GM18511 (cell line): ENCODE measurements around the gene ZFAND6.
"Not testable (repeated sequence)": the region's sequence is repeated elsewhere in the genome, so short reads cannot be mapped to it uniquely, and the experiment has no call there.

Experiments
- ATAC-seq: cut with Tn5 transposase; IDR thresholded peaks from one replicate; pipeline ENCODE4 v1.9.1; 2021; ENCODE audit warnings: mild to moderate bottlenecking, moderate library complexity; ENCODE audit not compliant: unreplicated experiment

ZFAND6 gene

GRCh38 chr15:80058851-80059785, at the start of gene ZFAND6:
ZFAND6 (plus strand) TSS chr15:80059676; CDS start chr15:80120345, 60,669 bp downstream.
- peak; percentile 75 for ATAC-seq

DNA sequence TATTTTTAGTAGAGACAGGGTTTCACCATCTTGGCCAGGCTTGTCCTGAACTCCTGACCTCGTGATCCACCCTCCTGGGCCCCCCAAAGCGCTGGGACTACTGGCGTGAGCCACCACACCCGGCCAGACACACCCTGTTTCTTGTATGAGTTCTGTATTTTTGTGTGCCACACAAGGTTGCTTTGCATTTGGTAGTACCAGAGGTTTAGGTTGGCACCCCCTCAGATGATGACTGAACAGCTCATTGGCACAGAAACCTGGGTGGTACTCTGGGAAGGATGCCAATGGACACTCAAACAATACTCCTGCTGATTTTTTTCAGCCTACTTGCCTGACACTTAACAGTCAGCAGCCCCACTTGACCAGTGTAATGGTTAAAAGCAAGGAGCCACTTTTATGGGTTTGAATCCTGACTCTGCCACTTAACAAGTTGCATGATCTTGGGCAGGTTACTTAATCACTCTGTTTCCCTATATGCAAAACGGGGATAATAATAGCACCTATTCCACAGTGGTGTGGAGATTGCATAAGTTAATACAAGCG, 49.3 kb upstream of the ZFAND6 start:
- peak; percentile 51 for ATAC-seq

- ATAC-seq: peak; percentile 45
Measured at GRCh38 chr15:80011041-80011523, 48.4 kb upstream of the ZFAND6 start.

GRCh38 chr15:80011596-80011995, 47.9 kb upstream of the ZFAND6 start:
- ATAC-seq: no peak

DNA sequence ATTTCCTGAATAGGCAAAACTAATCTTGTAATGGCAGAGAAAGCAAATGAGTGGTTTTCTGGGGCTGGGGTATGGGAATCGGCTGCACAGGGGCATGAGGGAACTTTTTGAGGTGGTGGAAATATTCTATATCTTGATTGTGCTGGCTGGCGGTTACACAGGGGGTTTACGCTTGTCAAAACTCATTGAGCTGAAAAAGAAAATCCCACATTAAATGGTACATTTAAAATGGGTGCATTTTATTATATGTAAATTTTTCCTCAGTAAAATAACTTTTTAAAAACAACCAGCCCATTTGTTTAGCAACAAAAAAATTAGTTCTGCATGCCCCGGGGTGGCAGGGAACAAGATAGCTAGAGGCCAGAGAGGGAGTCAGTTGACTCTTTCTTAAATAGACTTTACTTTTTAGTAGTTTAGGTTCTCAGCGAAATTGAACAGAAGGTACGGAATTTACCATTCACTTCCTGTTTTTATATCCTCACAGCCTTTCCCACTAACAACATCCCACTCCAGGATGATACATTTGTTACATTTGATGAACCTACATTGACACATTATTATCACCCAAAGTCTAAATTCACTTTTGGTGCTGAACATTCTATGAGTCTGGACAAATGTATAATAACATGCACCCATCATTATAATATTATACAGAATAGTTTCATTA, 47.3 kb upstream of the ZFAND6 start:
- ATAC-seq: no peak

GRCh38 chr15:80014186-80014585, 45.3 kb upstream of the ZFAND6 start:
- not testable (repeated sequence) for ATAC-seq

- no peak for ATAC-seq
Measured at GRCh38 chr15:80015156-80015555, 44.3 kb upstream of the ZFAND6 start.

DNA sequence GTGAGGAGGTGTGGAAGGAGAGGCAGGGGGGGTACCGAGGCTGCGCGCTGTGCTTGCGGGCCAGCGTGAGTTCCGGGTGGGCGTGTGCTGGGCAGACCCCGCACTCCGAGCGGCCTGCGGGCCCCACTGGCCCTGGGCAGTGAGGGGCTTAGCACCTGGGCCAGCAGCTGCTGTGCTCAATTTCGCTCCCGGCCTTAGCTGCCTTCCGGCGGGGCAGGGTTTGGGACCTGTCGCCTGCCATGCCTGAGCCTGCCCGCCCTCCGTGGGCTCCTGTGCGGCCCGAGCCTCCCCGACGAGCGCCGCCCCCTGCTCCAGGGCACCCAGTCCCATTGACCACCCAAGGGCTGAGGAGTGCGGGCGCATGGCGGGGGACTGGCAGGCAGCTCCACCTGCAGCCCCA, 43.0 kb upstream of the ZFAND6 start:
- ATAC-seq: not testable (repeated sequence)

DNA sequence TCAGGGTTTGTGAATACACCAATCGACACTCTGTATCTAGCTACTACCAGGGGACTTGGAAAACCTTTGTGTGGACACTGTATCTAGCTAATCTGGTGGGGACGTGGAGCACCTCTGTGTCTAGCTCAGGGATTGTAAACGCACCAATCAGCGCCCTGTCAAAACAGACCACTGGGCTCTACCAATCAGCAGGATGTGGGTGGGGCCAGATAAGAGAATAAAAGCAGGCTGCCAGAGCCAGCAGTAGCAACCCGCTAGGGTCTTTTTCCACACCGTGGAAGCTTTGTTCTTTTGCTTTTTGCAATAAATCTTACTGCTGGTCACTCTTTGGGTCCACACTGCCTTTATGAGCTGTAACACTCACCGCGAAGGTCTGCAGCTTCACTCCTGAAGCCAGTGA, 42.3 kb upstream of the ZFAND6 start:
- not testable (repeated sequence) for ATAC-seq

DNA sequence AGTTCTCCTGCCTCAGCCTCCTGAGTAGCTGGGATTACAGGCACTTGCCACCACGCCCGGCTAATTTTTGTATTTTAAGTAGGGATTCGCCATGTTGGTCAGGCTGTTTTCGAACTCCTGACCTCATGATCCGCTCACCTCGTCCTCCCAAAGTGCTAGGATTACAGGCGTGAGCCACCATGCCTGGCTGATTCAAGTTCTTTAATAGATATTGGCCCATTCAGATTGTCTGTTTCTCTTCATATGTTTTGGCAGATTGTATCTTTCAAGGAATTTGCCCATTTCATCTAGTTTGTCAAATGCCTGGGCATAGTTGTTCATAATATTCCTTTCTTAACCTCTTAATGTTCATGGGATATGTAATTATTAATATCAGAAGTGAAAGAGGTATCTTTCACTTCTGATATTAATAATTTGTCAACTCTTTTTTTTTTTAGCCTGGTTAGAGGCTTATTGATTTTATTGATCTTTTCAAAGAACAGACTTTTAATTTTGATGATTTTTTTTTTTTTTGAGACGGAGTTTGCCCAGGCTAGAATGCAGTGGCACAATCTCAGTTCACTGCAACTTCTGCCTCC, 40.2 kb upstream of the ZFAND6 start:
- peak; percentile 16 for ATAC-seq

DNA sequence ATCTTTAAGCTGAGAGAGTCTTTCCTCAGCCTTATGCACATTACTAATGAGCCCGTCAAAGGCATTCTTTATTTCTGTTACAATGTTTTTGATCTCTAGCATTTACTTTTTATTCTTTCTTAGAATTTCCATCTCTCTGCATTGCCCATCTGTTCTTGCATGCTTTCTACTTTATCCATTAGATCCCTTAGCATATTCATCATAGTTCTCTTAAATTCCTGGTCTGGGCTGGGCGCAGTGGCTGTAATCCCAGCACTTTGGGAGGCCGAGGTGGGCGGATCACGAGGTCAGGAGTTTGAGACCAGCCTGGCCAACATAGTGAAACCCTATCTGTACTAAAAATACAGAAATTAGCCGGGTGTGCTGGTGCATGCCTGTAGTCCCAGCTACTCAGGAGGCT, 39.3 kb upstream of the ZFAND6 start:
- not testable (repeated sequence) for ATAC-seq

- no peak for ATAC-seq
Measured at GRCh38 chr15:80020731-80021130, 38.7 kb upstream of the ZFAND6 start.

- no peak for ATAC-seq
Measured at GRCh38 chr15:80026310-80026709, 33.2 kb upstream of the ZFAND6 start.

DNA sequence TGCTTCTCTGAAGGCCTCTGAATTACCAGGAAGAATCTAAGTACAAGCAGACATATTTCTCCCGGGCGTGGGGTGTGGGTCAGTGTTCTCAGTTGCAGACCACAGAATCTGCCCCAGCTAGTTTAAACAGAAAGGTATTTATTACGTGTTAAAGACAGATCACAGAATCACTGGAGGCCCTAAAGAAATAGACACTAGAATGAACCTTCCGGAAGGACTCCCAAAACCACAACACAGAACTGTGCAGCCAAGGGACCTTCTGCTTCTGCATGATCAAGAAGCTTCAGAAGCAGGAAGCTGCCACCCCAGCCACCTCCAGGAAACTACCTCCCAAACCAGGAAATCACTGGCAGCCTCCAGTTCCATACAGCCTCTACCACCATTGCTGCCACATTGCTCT, 32.7 kb upstream of the ZFAND6 start:
- ATAC-seq: no peak

GRCh38 chr15:80028937-80029336, 30.5 kb upstream of the ZFAND6 start:
- no peak for ATAC-seq

DNA sequence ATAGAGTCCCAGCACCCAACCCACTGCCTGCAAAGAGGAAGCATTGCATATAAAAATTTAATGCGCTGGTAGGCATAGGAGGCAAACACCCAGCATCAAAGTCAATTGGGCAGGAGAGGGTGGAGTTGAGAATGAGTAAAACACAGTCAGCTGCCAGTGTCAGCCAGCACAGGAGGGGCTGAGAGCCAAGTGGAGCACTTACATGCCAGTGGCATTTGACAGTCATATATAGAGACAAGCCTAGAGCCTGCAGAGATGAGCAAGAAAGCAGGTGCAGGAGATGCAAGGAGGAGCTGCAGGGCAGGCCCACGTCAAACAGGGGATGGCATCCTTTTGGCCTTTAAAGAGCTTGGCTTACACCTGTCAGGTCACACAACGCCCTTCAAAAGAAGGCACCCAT, 27.6 kb upstream of the ZFAND6 start:
- no peak for ATAC-seq

- ATAC-seq: no peak
Measured at GRCh38 chr15:80034629-80035028, 24.8 kb upstream of the ZFAND6 start.

GRCh38 chr15:80036071-80036470, 23.4 kb upstream of the ZFAND6 start:
- no peak for ATAC-seq

- no peak for ATAC-seq
Measured at GRCh38 chr15:80041494-80042253, 17.8 kb upstream of the ZFAND6 start.

- ATAC-seq: no peak
Measured at GRCh38 chr15:80042568-80042967, 16.9 kb upstream of the ZFAND6 start.
